ENCODE measurements around the gene LEFTY1.

The LEFTY1 gene

DNA sequence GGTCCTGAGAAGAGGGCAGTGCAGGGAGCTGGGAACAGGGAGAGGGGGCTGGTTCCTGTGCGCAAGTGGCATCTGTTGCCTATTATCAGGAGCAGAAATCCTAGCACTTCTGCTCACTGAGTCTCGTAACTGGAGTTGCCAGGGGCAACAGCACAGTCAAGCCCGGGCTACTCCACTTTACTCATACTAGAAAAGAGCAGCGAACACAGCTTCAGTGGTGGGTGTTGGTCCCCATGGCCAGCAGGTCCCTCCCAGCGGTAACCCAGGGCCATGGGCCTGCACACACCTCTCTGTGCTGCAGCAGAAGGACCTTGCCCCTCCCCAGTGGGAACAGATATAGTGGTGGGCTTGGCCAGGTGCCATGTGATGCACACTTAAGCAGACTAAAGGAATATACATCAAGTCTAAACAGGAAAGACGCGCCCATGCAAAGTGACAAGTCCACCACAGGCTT, 26.6 kb upstream of the LEFTY1 start:
- DNase-seq = no peak

DNA sequence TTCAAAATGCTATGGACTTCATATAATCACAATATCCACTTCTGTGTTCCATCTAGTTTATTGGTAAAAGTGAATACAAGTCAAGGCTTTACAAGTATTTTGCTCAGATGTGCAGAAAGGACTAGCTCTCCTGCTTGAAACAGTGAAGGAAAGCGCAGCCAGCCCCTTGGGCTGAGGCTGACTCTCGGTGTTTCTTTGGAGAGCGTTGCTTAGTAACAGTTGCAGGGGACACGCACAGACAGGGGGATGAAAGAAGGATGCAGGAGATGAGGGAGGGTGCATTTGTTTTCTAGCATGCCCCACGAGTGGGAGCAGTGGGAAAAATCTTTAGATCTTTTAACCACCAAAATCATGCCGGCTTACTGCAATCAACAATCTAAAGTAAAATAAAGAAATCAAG, 26.0 kb upstream of the LEFTY1 start:
- no peak for DNase-seq

DNA sequence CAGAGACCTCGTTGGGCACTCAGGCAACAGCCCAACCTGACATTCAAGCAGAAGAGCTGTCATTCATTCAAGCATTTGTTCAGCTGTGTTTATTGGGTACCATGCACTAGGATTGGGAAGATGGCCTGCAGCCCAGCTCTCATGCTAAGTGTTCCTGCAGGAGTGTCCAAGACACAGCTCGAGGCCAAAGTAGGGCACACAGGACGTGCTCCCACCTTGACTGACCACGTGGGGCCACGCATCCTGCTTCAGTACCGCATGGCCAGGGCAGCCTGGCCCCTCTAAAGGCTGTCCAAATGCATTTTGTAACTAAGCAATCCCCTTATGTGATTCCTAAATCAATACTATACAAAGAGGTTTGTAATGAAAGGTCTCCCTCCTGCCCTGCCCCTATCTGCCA, 25.4 kb upstream of the LEFTY1 start:
- DNase-seq = no peak

DNA sequence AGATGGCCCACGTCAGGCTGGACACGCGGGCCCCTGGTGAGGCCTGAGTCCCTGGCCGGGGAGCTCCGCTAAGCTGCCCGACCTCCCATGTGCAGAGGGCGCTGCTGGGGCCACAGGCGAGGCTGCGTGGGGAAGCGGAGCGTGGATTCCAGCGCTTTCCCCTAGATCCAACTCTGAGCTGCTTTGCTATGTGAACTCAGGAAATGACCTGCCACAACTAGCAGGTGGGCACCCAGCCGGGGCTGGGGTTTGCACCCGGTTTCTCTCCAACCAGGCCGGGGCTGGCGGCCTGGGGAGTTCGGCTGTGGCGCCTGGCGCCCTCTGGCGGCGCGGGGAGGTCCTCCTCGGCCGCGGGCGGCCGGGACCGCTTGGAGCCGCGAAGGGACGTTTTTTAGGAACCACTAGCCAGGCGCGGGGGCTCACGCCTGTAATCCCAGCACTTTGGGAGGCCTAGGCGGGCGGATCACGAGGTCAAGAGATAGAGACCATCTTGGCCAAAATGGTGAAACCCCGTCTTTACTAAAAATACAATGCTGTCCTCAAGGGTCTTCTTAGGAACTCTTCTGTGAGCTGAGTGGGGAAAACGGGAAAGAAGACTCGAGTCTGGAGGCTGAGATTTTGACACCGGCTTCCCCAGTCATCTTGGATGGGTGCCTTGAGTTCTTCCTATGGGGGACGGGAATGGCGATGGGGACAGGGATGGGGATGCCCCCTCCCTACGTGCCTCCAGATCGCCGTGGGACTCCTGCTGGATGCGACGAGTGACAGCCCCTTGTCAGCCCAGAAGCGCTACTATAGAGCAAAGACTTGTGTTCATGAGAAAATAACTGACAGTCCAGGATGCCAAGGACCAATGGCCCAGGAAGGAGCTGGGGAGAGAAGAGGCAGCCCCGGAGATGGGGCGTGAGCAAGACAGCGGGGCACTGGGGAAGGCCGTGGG, 22.5 kb upstream of the LEFTY1 start:
- DNase-seq = peak; percentile 77

DNA sequence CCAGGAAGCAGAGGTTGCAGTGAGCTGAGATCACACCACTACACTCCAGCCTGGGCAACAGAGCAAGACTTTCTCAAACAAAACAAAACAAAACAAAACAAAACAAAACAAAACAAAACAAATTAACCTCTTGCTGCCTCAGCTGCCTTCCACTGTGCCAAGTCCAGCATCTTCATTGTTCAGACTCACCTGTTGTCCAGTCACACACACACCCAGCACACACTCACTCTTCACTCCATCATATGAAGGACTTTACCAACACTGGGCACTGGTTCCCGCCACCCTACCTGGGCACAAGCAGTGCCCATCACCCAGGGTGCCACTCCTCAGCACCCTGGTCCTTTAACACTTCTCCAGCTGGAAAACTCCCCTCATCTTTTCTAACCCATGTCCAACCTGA, 20.5 kb upstream of the LEFTY1 start:
- no peak for DNase-seq

DNA sequence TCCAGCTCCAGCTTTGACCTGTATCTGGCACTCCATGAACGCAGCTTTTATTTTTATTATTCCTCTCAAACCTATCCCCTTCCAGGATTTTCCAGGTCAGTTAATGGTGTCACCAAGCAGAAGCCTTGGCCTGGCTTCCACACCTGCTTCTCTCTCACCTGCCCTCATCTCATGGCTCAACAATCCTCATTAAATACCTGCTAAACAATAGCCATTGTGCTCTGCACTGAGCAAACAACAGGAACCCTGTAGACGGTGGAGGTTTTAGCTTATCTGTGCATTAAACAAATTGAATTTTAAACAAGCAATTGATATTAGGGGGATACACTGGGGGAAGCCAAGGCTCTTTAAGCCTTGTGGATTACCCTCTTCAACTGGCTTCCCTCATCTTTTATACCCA, 19.8 kb upstream of the LEFTY1 start:
- no peak for DNase-seq

DNA sequence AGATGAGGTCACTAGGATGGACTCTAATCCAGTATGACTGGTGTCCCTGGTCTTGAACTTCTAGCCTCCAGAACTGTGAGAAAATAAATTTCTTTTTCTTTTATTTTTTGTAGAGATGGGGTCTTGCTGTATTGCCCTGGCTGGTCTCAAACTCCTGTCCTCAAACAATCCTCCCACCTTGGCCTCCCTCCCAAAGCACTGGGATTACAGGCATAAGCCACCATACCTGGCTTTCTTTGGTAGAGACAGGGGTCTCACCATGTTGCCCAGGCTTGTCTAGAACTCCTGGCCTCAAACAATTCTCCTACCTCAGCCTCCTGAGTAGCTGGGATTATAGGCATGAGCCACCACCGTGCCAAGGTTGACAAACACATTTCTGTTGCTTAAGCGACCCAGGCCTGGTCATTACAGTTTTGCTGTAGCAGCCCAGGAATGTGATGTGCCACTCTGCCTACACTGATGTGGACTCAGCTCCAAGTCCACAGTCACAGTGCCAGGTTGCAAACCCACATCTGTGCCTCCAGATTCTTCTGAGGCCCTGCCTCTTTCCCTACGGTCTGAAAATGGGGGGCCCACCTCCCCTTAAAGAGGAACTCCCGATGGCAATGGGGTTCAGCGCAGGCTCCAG, 19.2 kb upstream of the LEFTY1 start:
- no peak for DNase-seq

DNA sequence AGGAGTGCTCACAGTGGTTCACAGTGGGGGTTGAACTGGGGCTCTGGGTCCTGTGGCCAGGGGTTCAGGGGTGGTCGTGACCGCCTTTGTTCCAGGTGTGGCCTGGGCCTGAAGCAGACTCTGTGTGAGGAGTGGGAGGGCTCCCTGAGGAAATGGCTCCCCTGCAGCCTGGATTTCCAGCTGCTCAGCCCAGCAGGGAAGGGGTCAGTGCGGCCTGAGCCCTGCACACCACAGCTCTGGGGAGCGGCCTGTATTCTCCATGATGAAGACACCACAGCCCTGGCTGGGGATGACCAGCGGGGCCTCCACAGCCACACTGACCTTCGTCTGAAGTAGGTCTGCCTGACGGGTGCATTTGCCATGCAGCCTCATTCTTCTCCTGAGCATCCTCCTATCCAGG, 18.4 kb upstream of the LEFTY1 start:
- DNase-seq = no peak

DNA sequence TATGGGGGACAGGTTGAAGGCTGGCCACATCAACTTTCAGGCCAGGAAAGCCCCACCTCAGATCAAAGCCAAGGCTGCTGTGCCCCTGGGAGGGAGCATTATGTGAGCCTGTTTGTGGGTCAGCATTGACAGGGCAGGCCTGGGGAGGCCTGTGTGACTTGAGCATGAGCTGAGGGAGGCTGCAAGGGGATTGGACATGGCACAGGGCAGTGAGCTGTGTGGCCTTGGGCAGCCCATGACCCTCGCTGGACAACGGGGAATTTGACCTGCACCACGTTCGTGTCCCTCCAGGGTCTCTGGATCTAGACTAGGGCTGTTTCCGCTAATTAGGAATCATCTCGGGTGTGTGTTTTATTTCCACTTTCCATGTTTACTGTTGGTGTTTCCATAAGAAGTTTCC, 17.5 kb upstream of the LEFTY1 start:
- no peak for DNase-seq

DNA sequence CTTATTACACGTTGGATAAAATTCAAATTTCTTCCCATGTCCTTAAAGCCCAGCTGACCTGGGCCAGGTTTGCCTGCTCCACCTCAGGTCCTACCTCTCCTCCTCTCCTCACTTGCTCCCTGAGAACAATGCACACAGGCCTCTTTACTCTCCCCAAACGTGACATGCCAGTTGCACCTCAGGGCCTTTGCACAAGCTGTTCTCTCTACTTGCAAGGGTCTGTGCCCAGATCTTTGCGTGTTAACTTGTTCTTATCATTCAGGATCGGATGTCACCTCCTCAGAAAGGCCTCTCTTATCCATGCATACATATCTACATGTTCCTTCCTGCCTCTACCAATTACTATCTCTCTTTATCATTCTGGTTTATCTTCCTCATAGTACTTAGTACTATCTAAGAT, 14.7 kb upstream of the LEFTY1 start:
- no peak for DNase-seq

DNA sequence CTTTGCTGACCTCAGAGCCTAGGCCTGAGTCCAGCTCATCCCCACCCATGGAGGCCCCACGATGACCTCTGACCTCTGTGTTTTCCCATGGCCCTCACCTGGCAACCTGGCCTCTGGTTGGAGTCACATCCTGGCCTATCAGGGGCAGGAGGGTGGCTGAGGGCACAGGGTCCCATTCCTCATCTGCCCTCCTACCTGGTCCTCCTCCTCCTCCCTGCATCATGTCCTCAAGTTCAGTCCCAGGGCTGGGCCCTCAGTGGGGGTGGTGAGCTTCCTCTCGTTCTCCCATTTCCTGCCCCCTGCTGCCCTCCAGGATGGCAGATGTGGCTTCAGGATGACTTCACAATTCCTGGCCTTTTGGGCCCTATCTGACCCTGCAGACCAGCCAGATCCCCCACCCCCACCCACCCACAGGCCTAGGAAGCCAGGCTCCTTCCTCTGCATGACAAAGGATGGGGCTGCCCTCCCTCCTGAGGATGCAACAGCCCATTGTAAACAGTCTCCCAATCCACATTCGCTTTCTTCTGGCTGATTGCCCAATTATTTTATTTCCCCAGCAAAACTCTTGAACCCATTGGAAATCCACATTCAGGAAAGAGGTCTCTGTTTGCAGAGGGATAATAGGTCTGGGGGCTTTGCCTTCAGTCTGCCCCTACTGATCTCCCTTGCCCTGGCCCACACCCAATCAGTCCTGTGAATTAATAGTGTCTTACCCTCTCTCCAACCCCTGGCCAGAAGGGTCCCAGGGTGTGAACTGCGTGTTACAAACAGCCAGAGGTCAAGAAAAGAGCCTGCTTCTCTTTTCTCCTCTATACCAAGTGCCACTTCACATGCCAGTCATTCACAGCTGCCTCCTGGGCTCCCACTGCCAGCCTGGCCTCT, 10.3 kb upstream of the LEFTY1 start:
- DNase-seq = no peak

DNA sequence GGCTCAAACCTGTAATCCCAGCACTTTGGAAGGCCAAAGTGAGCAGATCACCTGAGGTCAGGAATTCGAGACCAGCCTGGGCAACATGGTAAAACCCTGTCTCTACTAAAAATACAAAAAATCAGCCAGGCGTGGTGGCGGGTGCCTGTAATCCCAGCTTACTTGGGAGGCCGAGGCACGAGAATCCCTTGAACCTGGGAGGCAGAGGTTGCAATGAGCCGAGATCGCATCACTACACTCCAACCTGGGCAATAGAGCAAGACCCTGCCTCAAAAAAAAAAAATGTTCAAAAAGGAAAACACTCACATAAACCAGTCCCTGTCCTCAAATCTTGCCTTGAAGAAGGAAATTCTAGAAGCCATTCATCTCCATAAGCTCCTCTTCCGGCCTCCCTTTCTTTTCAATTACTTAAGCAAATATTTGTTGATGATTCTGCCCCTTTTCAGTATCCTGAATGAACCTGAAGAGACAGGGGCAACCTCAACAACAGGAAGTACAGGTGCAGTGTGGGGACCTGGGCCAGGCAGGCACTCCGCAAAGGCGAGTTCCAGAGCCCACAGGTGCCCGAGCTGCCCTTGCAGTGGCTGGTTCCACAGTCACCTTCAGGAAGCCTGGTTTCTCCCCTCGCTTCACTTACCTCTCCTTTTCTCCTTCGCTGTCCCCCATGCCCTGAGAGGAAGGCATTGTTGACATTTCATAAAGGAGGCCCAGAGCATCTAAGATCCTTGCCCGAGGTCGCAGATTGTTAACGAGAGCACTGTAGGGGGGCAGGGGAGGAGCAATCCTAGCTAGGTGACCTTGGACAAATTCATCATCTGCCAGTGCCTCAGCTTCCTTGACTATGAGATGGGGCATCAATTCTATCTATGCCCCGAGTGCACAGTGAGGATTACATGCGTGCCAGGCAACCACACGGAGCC, 8.9 kb upstream of the LEFTY1 start:
- no peak for DNase-seq

DNA sequence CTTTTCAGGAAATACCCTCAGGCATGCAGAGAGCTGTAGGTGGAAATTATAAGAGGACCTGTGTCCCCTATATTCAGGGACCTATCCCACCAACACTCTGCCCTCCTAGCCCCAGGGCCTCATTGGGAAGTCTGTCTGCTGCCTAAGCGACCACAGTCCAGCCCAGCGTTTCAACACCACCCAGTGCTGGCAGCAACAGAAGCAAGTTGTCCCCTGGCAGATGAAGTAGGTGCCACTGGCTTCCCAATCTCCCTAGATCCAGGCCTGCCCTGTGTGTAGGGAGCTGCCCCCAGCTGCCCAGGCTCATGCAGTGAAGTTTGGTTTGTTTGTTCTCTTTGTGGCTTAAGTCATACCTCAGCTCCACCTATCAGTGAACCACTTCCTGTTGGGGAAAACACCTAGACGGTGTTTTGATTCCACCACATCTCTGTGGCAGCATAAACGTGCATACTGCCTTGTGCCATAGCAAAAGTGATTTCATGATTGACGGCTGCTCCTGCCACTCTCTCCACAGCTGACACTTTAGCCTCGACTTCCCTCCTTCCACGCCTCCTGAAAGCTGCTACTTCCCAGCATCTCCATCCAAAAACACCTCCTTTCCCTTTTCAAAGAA, 8.1 kb upstream of the LEFTY1 start:
- peak; percentile 46 for DNase-seq

DNA sequence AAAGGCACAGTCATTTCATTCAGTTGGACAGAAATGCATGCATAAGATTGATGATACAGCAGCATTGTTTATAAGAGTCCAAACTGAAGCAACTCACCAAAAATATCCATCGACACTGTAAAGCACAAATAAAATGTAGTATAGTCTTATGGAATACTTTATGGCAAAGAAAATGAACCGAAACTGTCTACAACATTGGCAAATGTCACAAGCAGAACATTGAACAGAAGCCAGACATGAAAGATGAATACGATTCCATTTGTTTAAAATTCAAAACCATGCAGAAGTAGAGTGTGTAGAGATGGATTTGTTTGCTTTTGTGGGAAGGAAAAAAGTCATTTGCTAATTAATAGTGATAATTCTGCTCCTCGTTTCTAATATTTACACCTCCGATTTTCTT, 7.5 kb upstream of the LEFTY1 start:
- no peak for DNase-seq

DNA sequence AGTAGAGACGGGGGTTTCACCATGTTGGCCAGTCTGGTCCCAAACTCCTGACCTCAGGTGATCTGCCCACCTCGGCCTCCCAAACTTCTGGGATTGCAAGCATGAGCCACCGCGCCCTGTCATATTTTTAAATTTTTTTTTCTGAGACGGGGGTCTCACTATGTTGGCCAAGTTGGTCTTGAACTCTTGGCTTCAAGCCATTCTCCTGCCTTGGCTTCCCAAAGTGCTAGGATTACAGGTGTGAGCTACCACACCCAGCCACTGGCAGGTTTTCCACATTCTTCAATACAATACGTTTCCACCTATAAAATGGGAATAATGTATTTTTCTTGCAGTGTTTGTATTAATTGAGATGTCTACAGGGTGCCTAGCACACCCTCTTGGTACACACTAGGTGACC, 3.4 kb upstream of the LEFTY1 start:
- DNase-seq = no peak

DNA sequence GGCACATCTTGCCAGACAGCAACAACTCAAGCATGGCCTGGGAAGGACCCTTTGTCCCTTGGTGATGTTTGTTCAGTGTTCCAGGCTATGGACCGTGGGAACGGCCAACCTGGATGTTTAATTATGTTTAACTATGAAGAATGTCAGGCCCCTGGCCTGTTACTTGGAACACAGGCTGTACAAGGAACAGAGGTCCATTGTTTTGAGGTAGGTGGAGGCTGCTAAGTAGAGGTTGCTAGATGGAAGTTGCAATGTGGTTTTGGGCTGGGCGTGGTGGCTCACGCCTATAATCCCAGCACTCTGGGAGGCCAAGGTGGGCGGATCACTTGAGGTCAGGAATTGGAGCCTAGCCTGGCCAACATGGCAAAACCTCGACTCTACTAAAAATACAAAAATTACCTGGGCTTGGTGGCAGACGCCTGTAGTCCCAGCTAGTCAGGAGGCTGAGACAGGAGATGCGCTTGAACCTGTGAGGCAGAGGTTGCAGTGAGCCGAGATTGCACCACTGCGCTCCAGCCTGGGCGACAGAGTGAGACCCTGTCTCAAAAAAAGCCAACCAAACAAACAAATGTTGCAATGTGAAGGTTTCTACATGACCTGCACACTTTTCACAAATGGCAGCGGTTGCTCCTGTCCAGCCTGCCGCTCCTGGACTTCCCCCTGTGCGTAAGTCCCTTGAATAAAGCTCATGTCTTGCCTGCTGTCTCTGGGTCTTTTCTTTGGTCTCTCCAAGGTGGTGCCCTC, 2.5 kb upstream of the LEFTY1 start:
- no peak for DNase-seq

DNA sequence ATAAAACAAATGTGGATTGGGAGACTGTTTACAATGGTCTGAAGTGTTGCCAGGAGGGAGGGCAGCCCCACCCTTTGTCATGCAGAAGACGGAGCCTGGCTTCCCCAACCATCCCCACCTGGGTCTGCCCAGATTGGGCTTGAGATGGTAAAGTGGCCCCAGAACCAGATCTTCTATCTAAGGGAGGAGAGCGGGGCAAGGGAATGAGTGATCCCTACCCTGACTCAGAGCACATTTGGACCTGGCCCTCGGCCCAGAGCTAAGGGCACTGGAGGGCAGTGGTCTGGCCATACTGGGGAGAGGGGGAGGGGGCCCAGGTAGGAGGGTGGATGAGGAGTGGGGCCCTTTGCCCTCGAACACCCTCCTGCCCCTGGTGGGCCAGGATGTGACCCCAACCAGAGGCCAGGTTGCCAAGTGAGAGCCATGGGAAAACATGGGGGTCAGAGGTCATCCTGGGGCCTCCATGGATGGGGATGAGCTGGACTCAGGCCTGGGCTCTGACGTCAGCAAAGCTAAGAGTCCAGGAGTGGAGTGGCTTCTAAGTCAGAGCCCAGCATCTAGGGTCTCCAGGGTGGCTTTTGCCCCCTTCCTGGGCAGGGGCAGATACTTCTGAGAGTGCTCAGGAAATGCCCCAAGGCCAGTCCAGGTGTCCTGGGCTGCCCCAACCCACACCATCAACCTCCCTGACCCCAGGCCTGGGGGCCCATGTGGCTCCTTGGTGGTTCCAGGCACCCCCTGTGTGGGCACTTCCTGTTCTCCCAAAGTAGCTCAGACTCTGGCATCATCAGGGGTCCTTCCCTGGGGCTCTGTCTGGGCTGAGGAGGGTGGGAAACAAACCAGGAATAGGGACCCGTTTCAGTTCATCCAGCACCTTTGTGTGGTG, 1.6 kb upstream of the LEFTY1 start:
- no peak for DNase-seq

DNA sequence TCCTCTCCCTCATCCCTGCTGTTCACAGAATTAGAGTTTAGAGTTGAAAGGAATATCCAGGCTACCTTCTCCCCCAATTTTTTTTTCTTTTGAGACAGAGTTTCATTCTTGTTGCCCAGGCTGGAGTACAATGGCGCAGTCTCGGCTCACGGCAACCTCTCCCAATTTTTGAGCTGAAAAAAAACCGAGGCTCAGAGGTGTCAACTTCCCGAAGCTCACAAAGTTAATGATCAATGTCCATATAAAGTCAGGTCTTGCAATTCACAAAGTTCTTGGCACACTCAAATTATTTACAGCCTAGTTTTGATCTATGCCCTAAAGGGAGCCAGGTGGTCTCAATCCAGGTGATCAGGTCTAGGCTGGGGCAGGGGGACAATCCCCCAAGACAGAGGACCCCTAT, 797 bp upstream of the LEFTY1 start:
- no peak for DNase-seq

DNA sequence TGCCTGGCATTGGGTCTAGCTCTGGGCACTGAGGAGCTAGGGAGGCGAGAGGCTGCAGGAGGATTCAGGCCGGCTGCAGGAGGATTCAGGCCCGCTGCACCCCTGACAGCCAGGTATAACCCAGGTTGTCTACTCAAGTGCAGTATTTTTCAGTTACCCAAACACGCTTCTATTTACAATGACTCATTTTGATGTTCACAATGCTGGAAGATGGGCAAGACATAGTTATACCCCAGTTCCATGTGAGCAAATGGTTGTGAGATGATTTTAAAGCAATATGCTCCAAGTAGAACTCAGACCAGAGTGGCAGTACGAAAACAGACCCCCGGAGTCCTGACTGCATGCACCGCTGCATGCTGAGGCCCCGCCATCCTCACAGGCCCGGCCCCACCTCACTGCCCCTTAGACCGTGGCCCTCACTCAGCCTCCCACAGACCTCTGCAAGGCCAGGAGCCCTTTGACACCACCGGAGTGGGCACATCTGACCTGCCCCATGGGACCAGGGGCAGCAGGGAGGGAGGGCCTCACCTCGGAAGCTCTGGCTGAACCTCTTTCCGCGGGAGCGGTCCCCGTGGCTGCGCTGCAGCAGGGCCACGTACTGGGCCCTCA, 553 bp downstream of the LEFTY1 start:
- no peak for DNase-seq
